GM23248 (cell line): Measurements from ENCODE around the gene SNX3. TPM values are rescaled to one million over a fixed set of nuclear protein-coding genes. Genes with fewer than 3 reads are reported as not detected.

Experiments
- DNase-seq: peaks from one replicate; pipeline ENCODE4 v3.0.0-alpha.2; 2015
- H2AFZ ChIP-seq: fragments of 200-600 bp; sonication (generic); 2 replicates; pipeline ENCODE4 v1.6.1; 2016; ENCODE audit warnings: antibody characterized with exemption
- H3F3A ChIP-seq: fragments of 200-600 bp; sonication (generic); 2 replicates; pipeline ENCODE4 v1.6.1; 2016; ENCODE audit warnings: mild to moderate bottlenecking, antibody characterized with exemption, mixed run types; ENCODE audit not compliant: insufficient read depth
- H3K27ac ChIP-seq: fragments of 200-600 bp; sonication (generic); 2 replicates; pipeline ENCODE4 v1.5.1; 2016; ENCODE audit warnings: mild to moderate bottlenecking
- H3K27me3 ChIP-seq: fragments of 200-600 bp; sonication (generic); replicated peaks from 2 replicates; pipeline ENCODE4 v1.6.1; 2016; ENCODE audit warnings: mild to moderate bottlenecking; ENCODE audit not compliant: insufficient read depth
- H3K36me3 ChIP-seq: fragments of 200-600 bp; sonication (generic); 2 replicates; pipeline ENCODE4 v1.6.1; 2016; ENCODE audit warnings: low read depth, mild to moderate bottlenecking
- H3K4me1 ChIP-seq: fragments of 200-600 bp; sonication (generic); 2 replicates; pipeline ENCODE4 v1.6.1; 2016; ENCODE audit warnings: mild to moderate bottlenecking; ENCODE audit not compliant: insufficient read depth
- H3K4me2 ChIP-seq: fragments of 200-600 bp; sonication (generic); one replicate; pipeline ENCODE4 v1.6.1; 2016; ENCODE audit warnings: mild to moderate bottlenecking; ENCODE audit not compliant: unreplicated experiment
- H3K4me3 ChIP-seq: fragments of 200-600 bp; sonication (generic); 2 replicates; pipeline ENCODE4 v1.5.1; 2016; ENCODE audit warnings: mild to moderate bottlenecking
- H3K79me2 ChIP-seq: fragments of 200-600 bp; sonication (generic); 2 replicates; pipeline ENCODE4 v1.6.1; 2016; ENCODE audit warnings: mild to moderate bottlenecking; ENCODE audit not compliant: insufficient read depth
- H3K9ac ChIP-seq: fragments of 200-600 bp; sonication (generic); 2 replicates; pipeline ENCODE4 v1.6.1; 2016; ENCODE audit warnings: mild to moderate bottlenecking
- H3K9me2 ChIP-seq: fragments of 200-600 bp; sonication (generic); 2 replicates; pipeline ENCODE4 v1.6.1; 2016; ENCODE audit warnings: mixed run types, mild to moderate bottlenecking, moderate library complexity; ENCODE audit not compliant: insufficient read depth
- H3K9me3 ChIP-seq: fragments of 200-600 bp; sonication (generic); one replicate; pipeline ENCODE4 v1.6.1; 2017; ENCODE audit warnings: low read depth
- H4K20me1 ChIP-seq: fragments of 200-600 bp; sonication (generic); 2 replicates; pipeline ENCODE4 v1.6.0; 2016; ENCODE audit not compliant: insufficient read depth
- EZH2 ChIP-seq: fragments of 200-600 bp; sonication (generic); IDR thresholded peaks from 2 replicates; pipeline ENCODE4 v1.6.1; 2018; ENCODE audit warnings: antibody characterized with exemption, mild to moderate bottlenecking; ENCODE audit not compliant: insufficient read depth, poor library complexity, severe bottlenecking
- EZH2phosphoT487 ChIP-seq: fragments of 200-600 bp; sonication (generic); IDR thresholded peaks from 2 replicates; pipeline ENCODE4 v1.6.1; 2018; ENCODE audit warnings: antibody characterized with exemption, moderate library complexity, mild to moderate bottlenecking, low read depth; ENCODE audit not compliant: insufficient read depth
- WGBS, 2 experiments: methylation state at CpG; one replicate each; pipeline ENCODE4 v1.1.6; 2015 to 2017; ENCODE audit warnings: low lambda C conversion rate in 2 of 2, low coverage in 1 of 2; ENCODE audit errors: missing lambda C conversion rate in 2 of 2; 5-methylcytosine and 5-hydroxymethylcytosine counted together
- in situ Hi-C: fragments of 300-500 bp; cut with MboI; formaldehyde crosslinking; loops from 2 replicates; pipeline ENCODE4 v1.15.0; 2020
- polyA plus RNA-seq: library from polyadenylated mRNA; unstranded; fragments of >200 nt; fragmentation: Nextera tagmentation; extraction: Ambion mirVana; gene quantifications from 2 replicates; pipeline ENCODE4 v1.2.1, GENCODE V29; 2016
- total RNA-seq: library from RNA; depleted of rRNA; stranded (reverse); fragments of >200 nt; shearing (Covaris generic); gene quantifications from 2 replicates; pipeline ENCODE4 v1.2.3, GENCODE V29; 2014

The SNX3 gene
- total and polyA plus RNA-seq, 2 experiments from 2014 or later, result 236 to 403 TPM

GRCh38 chr6:108165714-108166663 is 94.9 kb downstream of the SNX3 start, which contains the start of gene NR2E1:
Gene NR2E1 (plus strand): TSS chr6:108166022. CDS start chr6:108166766, 744 bp downstream.
- no peaks in the 10 kb centered on the region for H3K4me1 ChIP-seq
- no peak within 1 kb of the TSS for H3K27ac ChIP-seq
- no peaks in the 10 kb centered on the region for H3K9me3 ChIP-seq
- no peak within 1 kb of the TSS for H3K9ac ChIP-seq
- no peaks in the 10 kb centered on the region for H3K79me2 ChIP-seq
- H3K27me3 ChIP-seq, result peaks cover 99% of the 10 kb centered on the region
- no peaks in the 10 kb centered on the region for H3K9me2 ChIP-seq
- peak; percentile 23 for DNase-seq
- H2AFZ ChIP-seq, result 0 out of 2 replicates have a peak within 1 kb of the TSS, but pooled peaks have one; percentile 3
- 3% methylated on average over 53 to 54 of the region's 54 CpGs for WGBS, 2 experiments
- no peaks in the 10 kb centered on the region for H4K20me1 ChIP-seq
- no peaks in the 10 kb centered on the region for H3F3A ChIP-seq
- no peak within 1 kb of the TSS for H3K4me3 ChIP-seq
- H3K36me3 ChIP-seq, result no peaks in the 10 kb centered on the region
- TF ChIP-seq EZH2 (peak; percentile 32), EZH2phosphoT487 (0 out of 2 replicates have a peak, but pooled peaks have one; percentile 41)
- H3K4me2 ChIP-seq, result no peak within 1 kb of the TSS
- in situ Hi-C loops, result no loop called here

GRCh38 chr6:108164815-108165706 is 95.8 kb downstream of the SNX3 start:
- Histone ChIP-seq H3K4me2 (no peak overlapping the region), H3K27ac (no peak overlapping the region), H3K9ac (no peak overlapping the region), H3K36me3 (no peaks in the 10 kb centered on the region), H3K27me3 (peaks cover 99% of the 10 kb centered on the region), H3K4me3 (no peak overlapping the region), H3K4me1 (no peaks in the 10 kb centered on the region), H3K9me2 (no peaks in the 10 kb centered on the region), H3K79me2 (no peaks in the 10 kb centered on the region), H3F3A (no peaks in the 10 kb centered on the region), H2AFZ (no peak overlapping the region), H3K9me3 (no peaks in the 10 kb centered on the region), H4K20me1 (no peaks in the 10 kb centered on the region)
- 4 to 6% methylated on average over 61 to 69 of the region's 69 CpGs for WGBS, 2 experiments
- TF ChIP-seq EZH2phosphoT487 (no peak; the same call in 1 of the 2 replicates), EZH2 (peak; percentile 13)
- peak; percentile 10 for DNase-seq
- in situ Hi-C loops, result no loop called here

GRCh38 chr6:108164543-108164814 is 96.4 kb downstream of the SNX3 start:
- no peaks in the 10 kb centered on the region for H4K20me1 ChIP-seq
- no peak for DNase-seq
- no peaks in the 10 kb centered on the region for H3K9me2 ChIP-seq
- no peaks in the 10 kb centered on the region for H3F3A ChIP-seq
- H3K9me3 ChIP-seq, result no peaks in the 10 kb centered on the region
- H3K4me1 ChIP-seq, result no peaks in the 10 kb centered on the region
- WGBS, 2 experiments, result 1 to 2% methylated on average over 16 to 17 of the region's 17 CpGs
- H3K27me3 ChIP-seq, result peaks cover 100% of the 10 kb centered on the region
- H3K4me3 ChIP-seq, result no peak overlapping the region
- H2AFZ ChIP-seq, result no peak overlapping the region
- peak; percentile 48 for TF ChIP-seq EZH2
- TF ChIP-seq EZH2phosphoT487, result no peak; the same call in 1 of the 2 replicates
- H3K9ac ChIP-seq, result no peak overlapping the region
- H3K36me3 ChIP-seq, result no peaks in the 10 kb centered on the region
- in situ Hi-C loops, result no loop called here
- H3K4me2 ChIP-seq, result no peak overlapping the region
- no peak overlapping the region for H3K27ac ChIP-seq
- H3K79me2 ChIP-seq, result no peaks in the 10 kb centered on the region
